ENCODE data around the gene ZSCAN20. TPM values are rescaled to one million over a fixed set of nuclear protein-coding genes. Genes with fewer than 3 reads are reported as not detected.

Gene ZSCAN20
- total RNA-seq, 2 experiments from 2014 or later, result 1.8 to 2.1 TPM

GRCh38 chr1:33434363-33434750 lies 38.1 kb upstream of the ZSCAN20 start:
- ATAC-seq (no peak), DNase-seq (no peak)
- ChIA-PET CTCF (no interaction called here), POLR2A (interaction anchor here (0.6 kb wide), 1 partner anchor 421 kb away, joined by 4 read pairs; no protein-coding TSS in a partner anchor)
- peaks cover 34% of the 10 kb centered on the region for H3K27me3 Mint-ChIP-seq (ENCODE audit: low read depth)
- no peak overlapping the region for H3K27ac Mint-ChIP-seq
- no peak overlapping the region for H3K4me3 Mint-ChIP-seq
- no peaks in the 10 kb centered on the region for H3K9me3 Mint-ChIP-seq (ENCODE audit: insufficient read depth)
- H3K4me1 Mint-ChIP-seq (ENCODE audit: low read depth), result peaks cover 5% of the 10 kb centered on the region
- H3K36me3 Mint-ChIP-seq (ENCODE audit: low read depth), result no peaks in the 10 kb centered on the region

DNA sequence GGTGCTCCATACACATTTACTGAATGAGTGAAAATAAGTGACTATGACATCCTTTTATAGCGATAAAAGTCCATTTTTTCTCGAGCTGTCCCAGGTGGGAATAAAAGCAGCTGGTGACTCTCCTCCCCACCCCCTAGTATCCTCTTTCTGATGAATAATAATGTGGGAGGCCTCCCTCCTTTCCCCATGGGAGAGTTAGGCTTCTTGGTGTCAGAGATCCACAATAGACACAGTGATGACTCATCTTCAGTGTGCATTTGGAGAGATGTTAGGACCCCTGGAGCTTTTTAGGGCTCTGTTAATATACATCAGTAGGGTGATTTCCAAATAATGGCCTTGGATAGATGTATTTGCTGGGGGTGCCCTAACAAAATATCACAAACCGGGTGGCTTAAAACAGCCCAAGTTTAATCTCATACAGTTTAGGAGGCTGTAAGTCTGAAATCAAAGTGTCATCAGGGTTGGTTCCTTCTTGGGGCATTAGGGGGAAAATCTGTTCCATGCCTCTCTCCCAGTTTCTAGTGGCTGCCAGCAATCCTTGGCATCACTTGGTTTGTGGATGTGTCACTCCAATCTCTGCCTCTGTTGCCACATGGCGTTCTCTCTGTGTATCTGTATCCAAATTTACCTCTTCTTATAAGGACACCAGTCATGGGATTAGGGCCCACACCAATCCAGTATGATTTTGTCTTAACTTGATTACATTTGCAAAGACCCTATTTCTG lies 37.2 kb upstream of the ZSCAN20 start:
- peaks cover 3% of the 10 kb centered on the region for H3K4me1 Mint-ChIP-seq (ENCODE audit: low read depth)
- peaks cover 42% of the 10 kb centered on the region for H3K27me3 Mint-ChIP-seq (ENCODE audit: low read depth)
- ChIA-PET POLR2A (no interaction called here), CTCF (no interaction called here)
- no peak for ATAC-seq
- H3K9me3 Mint-ChIP-seq (ENCODE audit: insufficient read depth), result no peaks in the 10 kb centered on the region
- H3K36me3 Mint-ChIP-seq (ENCODE audit: low read depth), result no peaks in the 10 kb centered on the region
- no peak overlapping the region for H3K27ac Mint-ChIP-seq
- no peak for DNase-seq
- H3K4me3 Mint-ChIP-seq, result no peak overlapping the region

- POLR2A ChIA-PET, result no interaction called here
- Mint-ChIP-seq H3K27me3 (ENCODE audit: low read depth) (peaks cover 51% of the 10 kb centered on the region), H3K4me1 (ENCODE audit: low read depth) (no peaks in the 10 kb centered on the region), H3K27ac (no peak overlapping the region), H3K9me3 (ENCODE audit: insufficient read depth) (no peaks in the 10 kb centered on the region), H3K4me3 (no peak overlapping the region), H3K36me3 (ENCODE audit: low read depth) (no peaks in the 10 kb centered on the region)
- DNase-seq, result no peak
- no peak for ATAC-seq
- CTCF ChIA-PET, result no interaction called here
Measured at GRCh38 chr1:33436557-33437285, 35.7 kb upstream of the ZSCAN20 start.

DNA sequence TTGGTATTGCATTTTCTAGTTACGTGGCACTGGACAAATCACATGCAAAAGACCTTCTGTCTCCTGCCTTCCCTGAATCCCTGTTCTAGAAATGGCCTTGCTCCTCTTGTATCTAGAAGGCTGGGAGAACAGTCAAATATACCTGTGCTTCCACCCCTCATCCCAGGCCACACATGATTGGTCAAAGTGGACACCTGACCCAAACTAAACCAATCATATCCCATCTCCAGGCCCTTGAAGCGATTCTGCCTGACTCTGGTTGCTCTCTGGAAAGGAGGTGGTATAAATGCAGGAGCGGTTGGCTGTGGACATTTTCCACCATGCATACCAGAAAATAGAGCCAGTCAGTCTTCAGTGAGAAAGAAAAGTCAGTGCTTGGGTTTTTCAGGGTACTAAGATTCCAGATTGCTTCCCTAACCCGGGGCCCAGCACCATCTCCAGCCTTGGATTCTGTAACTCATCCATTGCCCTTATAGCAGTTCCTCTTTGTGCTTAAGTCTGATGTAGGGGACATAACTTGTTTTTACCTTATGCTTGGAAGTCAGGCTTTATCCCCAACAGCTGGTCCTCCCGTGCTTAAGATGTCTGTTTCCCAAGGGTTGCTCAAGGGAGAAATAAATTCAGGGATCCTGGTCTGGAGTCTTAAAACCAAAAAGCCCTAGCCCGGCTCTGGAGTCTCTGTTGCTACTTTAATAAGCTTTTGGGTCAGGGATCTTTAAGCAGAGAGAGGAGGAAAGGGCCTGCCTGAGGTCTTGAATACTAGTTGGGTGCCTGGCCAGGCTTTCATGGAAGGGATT lies 33.9 kb upstream of the ZSCAN20 start:
- peaks cover 53% of the 10 kb centered on the region for H3K27me3 Mint-ChIP-seq (ENCODE audit: low read depth)
- ChIA-PET POLR2A (no interaction called here), CTCF (interaction anchor here (2.1 to 3.9 kb wide), 2 partner anchors 17 to 33 kb away, joined by 7 to 18 read pairs; no protein-coding TSS in a partner anchor)
- H3K36me3 Mint-ChIP-seq (ENCODE audit: low read depth), result no peaks in the 10 kb centered on the region
- no peak overlapping the region for H3K27ac Mint-ChIP-seq
- H3K9me3 Mint-ChIP-seq (ENCODE audit: insufficient read depth), result no peaks in the 10 kb centered on the region
- H3K4me1 Mint-ChIP-seq (ENCODE audit: low read depth), result peaks cover 6% of the 10 kb centered on the region
- H3K4me3 Mint-ChIP-seq, result no peak overlapping the region
- ATAC-seq (no peak), DNase-seq (peak; percentile 11)

DNA sequence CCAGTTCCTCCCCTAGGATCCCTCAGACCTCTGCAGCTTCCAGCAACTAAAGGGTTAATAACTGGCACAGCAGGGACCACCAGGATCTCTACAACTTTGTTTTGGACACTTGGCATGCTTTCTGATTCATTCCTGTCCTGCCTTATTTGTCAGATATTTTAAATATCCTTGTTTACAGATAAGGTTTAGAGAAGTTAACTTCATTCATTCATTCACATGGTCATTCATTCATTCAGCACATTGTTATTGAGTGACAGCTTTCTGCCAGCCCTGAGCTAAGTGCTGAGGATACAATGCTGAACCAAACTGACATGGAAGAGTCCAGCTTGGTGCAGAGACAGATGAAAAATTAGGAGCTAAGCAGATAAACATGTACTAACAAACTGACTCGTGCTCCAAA lies 32.8 kb upstream of the ZSCAN20 start:
- Mint-ChIP-seq H3K36me3 (ENCODE audit: low read depth) (no peaks in the 10 kb centered on the region), H3K27me3 (ENCODE audit: low read depth) (peaks cover 53% of the 10 kb centered on the region), H3K9me3 (ENCODE audit: insufficient read depth) (no peaks in the 10 kb centered on the region), H3K27ac (no peak overlapping the region), H3K4me1 (ENCODE audit: low read depth) (peaks cover 6% of the 10 kb centered on the region), H3K4me3 (no peak overlapping the region)
- ATAC-seq, result no peak
- ChIA-PET CTCF (interaction anchor here (2.1 to 3.9 kb wide), 2 partner anchors 16 to 32 kb away, joined by 7 to 18 read pairs; no protein-coding TSS in a partner anchor), POLR2A (no interaction called here)
- no peak for DNase-seq

- H3K27me3 Mint-ChIP-seq (ENCODE audit: low read depth), result peaks cover 45% of the 10 kb centered on the region
Measured at GRCh38 chr1:33441088-33441745, 31.2 kb upstream of the ZSCAN20 start.

DNA sequence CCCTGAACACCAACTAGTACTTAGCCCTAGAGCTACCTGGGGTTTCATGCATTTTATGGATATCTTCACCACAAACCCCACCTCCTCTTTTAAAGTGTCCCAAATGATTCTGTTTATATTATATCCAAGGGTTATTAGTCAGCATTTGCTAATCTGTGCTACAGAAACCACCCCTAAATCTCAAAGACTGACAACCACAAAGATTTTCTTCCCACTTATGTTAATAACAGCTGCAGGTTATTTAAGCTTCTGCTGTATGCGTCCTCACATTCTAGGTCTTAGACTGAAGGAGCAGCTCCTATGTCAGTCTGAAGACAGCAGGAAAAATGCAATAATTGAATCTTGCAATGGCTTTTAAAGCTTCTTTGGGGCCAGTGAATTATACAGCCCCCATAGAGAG lies 30.3 kb upstream of the ZSCAN20 start:
- H3K4me3 Mint-ChIP-seq, result no peak overlapping the region
- H3K27me3 Mint-ChIP-seq (ENCODE audit: low read depth), result peaks cover 37% of the 10 kb centered on the region
- ATAC-seq (no peak), DNase-seq (no peak)
- no peaks in the 10 kb centered on the region for H3K9me3 Mint-ChIP-seq (ENCODE audit: insufficient read depth)
- CTCF ChIA-PET, result interaction anchor here (1.1 to 3.9 kb wide), 2 partner anchors 12 to 13 kb away, joined by 3 to 18 read pairs; no protein-coding TSS in a partner anchor
- peaks cover 31% of the 10 kb centered on the region for H3K4me1 Mint-ChIP-seq (ENCODE audit: low read depth)
- no peaks in the 10 kb centered on the region for H3K36me3 Mint-ChIP-seq (ENCODE audit: low read depth)
- no peak overlapping the region for H3K27ac Mint-ChIP-seq
- POLR2A ChIA-PET, result interaction anchor here (0.6 to 1.0 kb wide), 2 partner anchors 9 to 14 kb away, joined by 4 read pairs; no protein-coding TSS in a partner anchor

More at GRCh38 chr1:33441088-33441745, 31.2 kb upstream of the ZSCAN20 start:
- POLR2A ChIA-PET, result interaction anchor here (1.0 kb wide), 1 partner anchor 8 kb away, joined by 4 read pairs; no protein-coding TSS in a partner anchor
- DNase-seq (no peak), ATAC-seq (no peak)
- Mint-ChIP-seq H3K9me3 (ENCODE audit: insufficient read depth) (no peaks in the 10 kb centered on the region), H3K4me3 (no peak overlapping the region), H3K27ac (no peak overlapping the region), H3K36me3 (ENCODE audit: low read depth) (no peaks in the 10 kb centered on the region), H3K4me1 (ENCODE audit: low read depth) (peaks cover 22% of the 10 kb centered on the region)
- CTCF ChIA-PET, result interaction anchor here (1.1 to 3.9 kb wide), 2 partner anchors 11 to 14 kb away, joined by 3 to 18 read pairs; no protein-coding TSS in a partner anchor

GRCh38 chr1:33443080-33443704 lies 29.3 kb upstream of the ZSCAN20 start:
- DNase-seq, result no peak
- no peak overlapping the region for H3K27ac Mint-ChIP-seq
- H3K9me3 Mint-ChIP-seq (ENCODE audit: insufficient read depth), result no peaks in the 10 kb centered on the region
- H3K4me3 Mint-ChIP-seq, result no peak overlapping the region
- no peak for ATAC-seq
- peaks cover 41% of the 10 kb centered on the region for H3K4me1 Mint-ChIP-seq (ENCODE audit: low read depth)
- H3K36me3 Mint-ChIP-seq (ENCODE audit: low read depth), result no peaks in the 10 kb centered on the region
- CTCF ChIA-PET, result interaction anchor here (1.2 to 1.7 kb wide), 2 partner anchors 13 to 147 kb away, joined by 3 to 4 read pairs; no protein-coding TSS in a partner anchor
- peaks cover 37% of the 10 kb centered on the region for H3K27me3 Mint-ChIP-seq (ENCODE audit: low read depth)
- POLR2A ChIA-PET, result no interaction called here

DNA sequence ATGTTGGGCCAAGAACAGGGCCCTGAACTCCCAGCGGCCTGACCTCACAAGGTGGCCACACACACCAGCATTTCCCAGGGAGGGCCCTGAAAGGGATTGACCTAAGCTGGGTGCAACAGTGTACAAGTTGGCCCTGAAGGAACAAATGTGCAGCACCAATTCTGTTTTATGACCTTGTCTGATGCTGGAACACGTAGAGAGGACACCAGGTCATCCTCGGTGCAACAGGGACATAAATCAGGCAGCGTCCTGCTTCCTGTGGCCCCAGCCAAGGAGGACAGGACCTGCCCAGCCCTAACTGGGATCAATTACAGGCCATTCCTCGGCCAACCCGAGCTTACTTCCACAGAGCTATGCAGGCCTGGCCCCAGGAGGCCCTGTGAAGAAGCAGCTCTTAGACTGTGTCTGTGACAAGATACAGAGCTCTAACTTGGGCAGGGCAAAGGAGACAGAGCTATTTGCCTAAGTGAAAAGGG lies 28.7 kb upstream of the ZSCAN20 start:
- Mint-ChIP-seq H3K36me3 (ENCODE audit: low read depth) (no peaks in the 10 kb centered on the region), H3K9me3 (ENCODE audit: insufficient read depth) (no peaks in the 10 kb centered on the region), H3K27me3 (ENCODE audit: low read depth) (peaks cover 41% of the 10 kb centered on the region), H3K4me1 (ENCODE audit: low read depth) (peaks cover 41% of the 10 kb centered on the region), H3K27ac (no peak overlapping the region), H3K4me3 (no peak overlapping the region)
- DNase-seq (no peak), ATAC-seq (no peak)
- CTCF ChIA-PET, result interaction anchor here (1.2 to 1.7 kb wide), 2 partner anchors 12 to 147 kb away, joined by 3 to 4 read pairs; no protein-coding TSS in a partner anchor
- POLR2A ChIA-PET, result no interaction called here

DNA sequence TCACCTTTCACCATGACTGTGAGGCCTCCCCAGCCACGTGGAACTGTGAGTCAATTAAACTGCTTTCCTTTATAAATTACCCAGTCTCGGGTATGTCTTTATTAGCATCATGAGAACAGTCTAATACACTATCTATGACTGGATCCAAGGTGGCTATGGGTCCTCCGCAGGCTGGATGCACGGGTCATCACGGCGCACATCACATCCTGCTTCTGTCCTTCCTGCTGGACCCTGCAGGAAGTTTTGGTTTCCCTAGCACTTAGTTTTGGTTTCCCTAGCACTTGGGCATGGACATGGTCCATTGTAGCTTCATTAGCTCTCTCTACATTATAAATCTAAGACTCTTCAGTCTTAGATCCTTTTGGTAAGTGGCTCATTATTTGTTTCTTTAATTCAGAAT lies 27.3 kb upstream of the ZSCAN20 start:
- Mint-ChIP-seq H3K27ac (no peak overlapping the region), H3K27me3 (ENCODE audit: low read depth) (peaks cover 43% of the 10 kb centered on the region), H3K4me3 (no peak overlapping the region), H3K9me3 (ENCODE audit: insufficient read depth) (no peaks in the 10 kb centered on the region), H3K4me1 (ENCODE audit: low read depth) (peaks cover 41% of the 10 kb centered on the region), H3K36me3 (ENCODE audit: low read depth) (no peaks in the 10 kb centered on the region)
- CTCF ChIA-PET, result interaction anchor here (2.4 kb wide), 1 partner anchor 26 kb away, joined by 10 read pairs; no protein-coding TSS in a partner anchor
- ATAC-seq, result no peak
- POLR2A ChIA-PET, result no interaction called here
- no peak for DNase-seq
